Neural cell (in vitro differentiated cells): Measurements from ENCODE around the gene POLRMT. TPM values are rescaled to one million over a fixed set of nuclear protein-coding genes. Genes with fewer than 3 reads are reported as not detected.

Source experiments
- H2AFZ ChIP-seq: fragments of 200-600, 300-800 bp; sonication (generic), shearing (Covaris generic); 2 replicates; pipeline ENCODE4 v1.6.0; 2014; ENCODE audit warnings: low read depth, mild to moderate bottlenecking, antibody characterized with exemption, low read length, moderate library complexity
- H3F3A ChIP-seq: fragments of 200-600 bp; shearing (Covaris generic); 2 replicates; pipeline ENCODE4 v1.6.1; 2016; ENCODE audit warnings: mild to moderate bottlenecking, moderate library complexity, mixed read lengths, antibody characterized with exemption, low read length; ENCODE audit not compliant: insufficient read depth, poor library complexity, severe bottlenecking
- H3K27ac ChIP-seq: fragments of 200-600, 300-800 bp; sonication (generic), shearing (Covaris generic); 2 replicates; pipeline ENCODE4 v1.5.1; 2014; ENCODE audit warnings: mild to moderate bottlenecking, low read length, moderate library complexity
- H3K27me3 ChIP-seq: fragments of 300-800, 200-600 bp; sonication (generic), shearing (Covaris generic); 2 replicates; pipeline ENCODE4 v1.6.0; 2014; ENCODE audit warnings: mild to moderate bottlenecking, low read depth, low read length, moderate library complexity; ENCODE audit not compliant: insufficient read depth
- H3K36me3 ChIP-seq: fragments of 300-800, 200-600 bp; sonication (generic), shearing (Covaris generic); 2 replicates; pipeline ENCODE4 v1.5.1; 2014; ENCODE audit warnings: mild to moderate bottlenecking, antibody characterized with exemption, low read length, moderate library complexity; ENCODE audit not compliant: insufficient read depth
- H3K4me2 ChIP-seq: fragments of 300-800, 200-600 bp; sonication (generic), shearing (Covaris generic); 2 replicates; pipeline ENCODE4 v1.6.0; 2014; ENCODE audit warnings: mild to moderate bottlenecking, low read length
- H3K4me3 ChIP-seq: fragments of 300-800, 200-600 bp; sonication (generic), shearing (Covaris generic); 2 replicates; pipeline ENCODE4 v1.5.1; 2014; ENCODE audit warnings: mild to moderate bottlenecking, low read length, moderate library complexity
- H3K79me2 ChIP-seq: fragments of 200-600 bp; shearing (Covaris generic); replicated peaks from 2 replicates; pipeline ENCODE4 v1.6.0; 2014; ENCODE audit warnings: mild to moderate bottlenecking, low read length, moderate library complexity; ENCODE audit not compliant: insufficient read depth
- H3K9ac ChIP-seq: fragments of 300-800, 200-600 bp; sonication (generic), shearing (Covaris generic); 2 replicates; pipeline ENCODE4 v1.6.1; 2016; ENCODE audit warnings: mild to moderate bottlenecking, low read length, mixed read lengths
- H3K9me2 ChIP-seq: fragments of 200-600 bp; shearing (Covaris generic); 2 replicates; pipeline ENCODE4 v1.6.1; 2016; ENCODE audit warnings: mild to moderate bottlenecking, low read length, mixed read lengths; ENCODE audit not compliant: insufficient read depth
- H3K9me3 ChIP-seq: fragments of 200-600, 300-800 bp; sonication (generic), shearing (Covaris generic); 2 replicates; pipeline ENCODE4 v1.6.1; 2016; ENCODE audit warnings: mild to moderate bottlenecking, mixed run types, low read length, moderate library complexity, mixed read lengths
- H4K20me1 ChIP-seq: fragments of 200-600 bp; shearing (Covaris generic); 2 replicates; pipeline ENCODE4 v1.6.1; 2016; ENCODE audit warnings: mild to moderate bottlenecking, mixed run types; ENCODE audit not compliant: insufficient read depth
- EP300 ChIP-seq: fragments of 450-650 bp; conservative IDR thresholded peaks from 2 replicates; pipeline ENCODE4 v1.6.1; 2014; ENCODE audit warnings: antibody characterized with exemption, mild to moderate bottlenecking, moderate library complexity; ENCODE audit not compliant: poor library complexity, severe bottlenecking
- EZH2 ChIP-seq: fragments of 200-600, 300-800 bp; shearing (Covaris generic), sonication (generic); IDR thresholded peaks from 2 replicates; pipeline ENCODE4 v1.6.1; 2014; ENCODE audit warnings: antibody characterized with exemption, low read length, borderline replicate concordance, mild to moderate bottlenecking; ENCODE audit not compliant: insufficient read depth, poor library complexity, severe bottlenecking
- MXI1 ChIP-seq: fragments of 450-650 bp; conservative IDR thresholded peaks from 2 replicates; pipeline ENCODE4 v1.6.1; 2014; ENCODE audit warnings: antibody characterized with exemption, mild to moderate bottlenecking; ENCODE audit not compliant: poor library complexity, severe bottlenecking
- POLR2AphosphoS5 ChIP-seq: IDR thresholded peaks from 2 replicates; pipeline ENCODE4 v1.6.1; 2012
- RAD21 ChIP-seq: fragments of 450-650 bp; conservative IDR thresholded peaks from 2 replicates; pipeline ENCODE4 v1.6.1; 2014; ENCODE audit warnings: antibody characterized with exemption, mild to moderate bottlenecking, moderate library complexity
- REST ChIP-seq: IDR thresholded peaks from 2 replicates; pipeline ENCODE4 v1.6.1; 2012; ENCODE audit warnings: borderline replicate concordance
- SMC3 ChIP-seq: fragments of 450-650 bp; conservative IDR thresholded peaks from 2 replicates; pipeline ENCODE4 v1.6.1; 2014; ENCODE audit warnings: antibody characterized with exemption, mild to moderate bottlenecking, moderate library complexity; ENCODE audit not compliant: poor library complexity
- TAF1 ChIP-seq: IDR thresholded peaks from 2 replicates; pipeline ENCODE4 v1.6.1; 2012; ENCODE audit warnings: low read depth
- polyA plus RNA-seq: library from polyadenylated mRNA; depleted of rRNA; stranded (reverse); fragments of >200 nt; gene quantifications from 2 replicates; pipeline ENCODE4 v1.2.3, GENCODE V29; 2014
- TF ChIP-seq, protein P1 (sequence below): fragments of 450-650 bp; IDR thresholded peaks from 2 replicates; pipeline ENCODE4 v1.5.1; 2014; ENCODE audit warnings: antibody characterized with exemption, mild to moderate bottlenecking, moderate library complexity; ENCODE audit not compliant: poor library complexity, severe bottlenecking

Gene POLRMT
- polyA plus RNA-seq, 1 donor from 2014 or later: 28.3 TPM

GRCh38 chr19:610071-610800 lies 23.1 kb downstream of the POLRMT start:
- Histone ChIP-seq H3K9me2 (no peaks in the 10 kb centered on the region), H3K4me3 (no peak overlapping the region), H3K9ac (no peak overlapping the region), H3K27me3 (no peaks in the 10 kb centered on the region), H2AFZ (no peak overlapping the region), H3K36me3 (no peaks in the 10 kb centered on the region), H3K9me3 (no peaks in the 10 kb centered on the region), H3K4me2 (no peak overlapping the region), H3K79me2 (no peaks in the 10 kb centered on the region), H3K27ac (no peak overlapping the region), H4K20me1 (no peaks in the 10 kb centered on the region), H3F3A (no peaks in the 10 kb centered on the region)
- TF ChIP-seq TAF1 (no peak), RAD21 (no peak), MXI1 (no peak), POLR2AphosphoS5 (no peak), EZH2 (no peak), REST (no peak), EP300 (no peak), SMC3 (no peak)
- TF ChIP-seq, protein P1, sequence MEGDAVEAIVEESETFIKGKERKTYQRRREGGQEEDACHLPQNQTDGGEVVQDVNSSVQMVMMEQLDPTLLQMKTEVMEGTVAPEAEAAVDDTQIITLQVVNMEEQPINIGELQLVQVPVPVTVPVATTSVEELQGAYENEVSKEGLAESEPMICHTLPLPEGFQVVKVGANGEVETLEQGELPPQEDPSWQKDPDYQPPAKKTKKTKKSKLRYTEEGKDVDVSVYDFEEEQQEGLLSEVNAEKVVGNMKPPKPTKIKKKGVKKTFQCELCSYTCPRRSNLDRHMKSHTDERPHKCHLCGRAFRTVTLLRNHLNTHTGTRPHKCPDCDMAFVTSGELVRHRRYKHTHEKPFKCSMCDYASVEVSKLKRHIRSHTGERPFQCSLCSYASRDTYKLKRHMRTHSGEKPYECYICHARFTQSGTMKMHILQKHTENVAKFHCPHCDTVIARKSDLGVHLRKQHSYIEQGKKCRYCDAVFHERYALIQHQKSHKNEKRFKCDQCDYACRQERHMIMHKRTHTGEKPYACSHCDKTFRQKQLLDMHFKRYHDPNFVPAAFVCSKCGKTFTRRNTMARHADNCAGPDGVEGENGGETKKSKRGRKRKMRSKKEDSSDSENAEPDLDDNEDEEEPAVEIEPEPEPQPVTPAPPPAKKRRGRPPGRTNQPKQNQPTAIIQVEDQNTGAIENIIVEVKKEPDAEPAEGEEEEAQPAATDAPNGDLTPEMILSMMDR: no peak

GRCh38 chr19:609004-609346 lies 24.4 kb downstream of the POLRMT start:
- no peak overlapping the region for H3K4me2 ChIP-seq
- no peak overlapping the region for H3K9ac ChIP-seq
- H3K79me2 ChIP-seq: no peaks in the 10 kb centered on the region
- no peaks in the 10 kb centered on the region for H3F3A ChIP-seq
- H3K4me3 ChIP-seq: no peak overlapping the region
- H3K27me3 ChIP-seq: no peaks in the 10 kb centered on the region
- H3K9me2 ChIP-seq: no peaks in the 10 kb centered on the region
- no peaks in the 10 kb centered on the region for H3K9me3 ChIP-seq
- no peak overlapping the region for H2AFZ ChIP-seq
- no peaks in the 10 kb centered on the region for H4K20me1 ChIP-seq
- no peaks in the 10 kb centered on the region for H3K36me3 ChIP-seq
- no peak for TF ChIP-seq EZH2
- TF ChIP-seq POLR2AphosphoS5: no peak
- no peak overlapping the region for H3K27ac ChIP-seq
